Stimulated activated memory B cell treated with anti-CD40 and anti-IgM and Interleukin-4, amounts not matched to agents 10 μg/mL and 1 μg/mL and 100 μg/mL, for 72 hours (primary cell): ENCODE measurements around the gene PRDM10.
"Not testable (repeated sequence)": the region's sequence is repeated elsewhere in the genome, so short reads cannot be mapped to it uniquely, and the experiment has no call there.

Experiments used
- ATAC-seq: fragments of 150-1000 bp; cut with Tn5 transposase; 2 replicates; pipeline ENCODE4 v1.10.0; 2021
- H3K27ac Mint-ChIP-seq: one replicate; pipeline ENCODE4 v1.8.0; 2022; ENCODE audit warnings: mild to moderate bottlenecking, mixed read lengths
- H3K27me3 Mint-ChIP-seq: one replicate; pipeline ENCODE4 v1.8.0; 2022; ENCODE audit warnings: mixed read lengths
- H3K36me3 Mint-ChIP-seq: one replicate; pipeline ENCODE4 v1.8.0; 2022; ENCODE audit warnings: mixed read lengths
- H3K4me1 Mint-ChIP-seq: one replicate; pipeline ENCODE4 v1.8.0; 2022; ENCODE audit warnings: mixed read lengths
- H3K4me3 Mint-ChIP-seq: one replicate; pipeline ENCODE4 v1.8.0; 2022; ENCODE audit warnings: mild to moderate bottlenecking, moderate library complexity, mixed read lengths
- H3K9me3 Mint-ChIP-seq: one replicate; pipeline ENCODE4 v1.8.0; 2022; ENCODE audit warnings: mixed read lengths

The PRDM10 gene

GRCh38 chr11:129974237-129974636 is 28.4 kb downstream of the PRDM10 start:
- H3K36me3 Mint-ChIP-seq: peaks cover 56% of the 10 kb centered on the region
- H3K4me3 Mint-ChIP-seq: no peak overlapping the region
- peaks cover 23% of the 10 kb centered on the region for H3K27me3 Mint-ChIP-seq
- H3K27ac Mint-ChIP-seq: peak overlapping the region; percentile 2
- ATAC-seq: no peak
- no peaks in the 10 kb centered on the region for H3K9me3 Mint-ChIP-seq
- peaks cover 33% of the 10 kb centered on the region for H3K4me1 Mint-ChIP-seq

- Mint-ChIP-seq H3K27ac (peak overlapping the region; percentile 2), H3K36me3 (peaks cover 53% of the 10 kb centered on the region), H3K9me3 (no peaks in the 10 kb centered on the region), H3K4me1 (peaks cover 33% of the 10 kb centered on the region), H3K4me3 (no peak overlapping the region), H3K27me3 (peaks cover 23% of the 10 kb centered on the region)
- no peak for ATAC-seq
Observed at GRCh38 chr11:129973809-129974208, 28.8 kb downstream of the PRDM10 start.

GRCh38 chr11:129973068-129973467 is 29.6 kb downstream of the PRDM10 start:
- peaks cover 23% of the 10 kb centered on the region for H3K27me3 Mint-ChIP-seq
- ATAC-seq: peak; percentile 63
- no peaks in the 10 kb centered on the region for H3K9me3 Mint-ChIP-seq
- peaks cover 46% of the 10 kb centered on the region for H3K36me3 Mint-ChIP-seq
- peak overlapping the region; percentile 36 for H3K27ac Mint-ChIP-seq
- peaks cover 33% of the 10 kb centered on the region for H3K4me1 Mint-ChIP-seq
- no peak overlapping the region for H3K4me3 Mint-ChIP-seq

GRCh38 chr11:129972611-129973010 is 30.0 kb downstream of the PRDM10 start:
- Mint-ChIP-seq H3K4me1 (peaks cover 33% of the 10 kb centered on the region), H3K36me3 (peaks cover 42% of the 10 kb centered on the region), H3K4me3 (no peak overlapping the region), H3K9me3 (no peaks in the 10 kb centered on the region), H3K27ac (peak overlapping the region; percentile 36), H3K27me3 (peaks cover 20% of the 10 kb centered on the region)
- ATAC-seq: no peak

GRCh38 chr11:129971856-129972255 is 30.8 kb downstream of the PRDM10 start:
- not testable (repeated sequence) for H3K9me3 Mint-ChIP-seq, H3K4me3 Mint-ChIP-seq, H3K27ac Mint-ChIP-seq, ATAC-seq
- H3K4me1 Mint-ChIP-seq: peaks cover 29% of the 10 kb centered on the region
- peaks cover 34% of the 10 kb centered on the region for H3K36me3 Mint-ChIP-seq
- H3K27me3 Mint-ChIP-seq: peaks cover 12% of the 10 kb centered on the region

GRCh38 chr11:129969920-129970319 is 32.7 kb downstream of the PRDM10 start:
- Mint-ChIP-seq H3K4me3 (no peak overlapping the region), H3K27ac (no peak overlapping the region), H3K9me3 (no peaks in the 10 kb centered on the region), H3K4me1 (peaks cover 25% of the 10 kb centered on the region), H3K27me3 (peaks cover 11% of the 10 kb centered on the region), H3K36me3 (peaks cover 27% of the 10 kb centered on the region)
- ATAC-seq: no peak

- H3K36me3 Mint-ChIP-seq: peaks cover 23% of the 10 kb centered on the region
- H3K27ac Mint-ChIP-seq: no peak overlapping the region
- peaks cover 19% of the 10 kb centered on the region for H3K4me1 Mint-ChIP-seq
- no peak overlapping the region for H3K4me3 Mint-ChIP-seq
- no peaks in the 10 kb centered on the region for H3K9me3 Mint-ChIP-seq
- ATAC-seq: no peak
- H3K27me3 Mint-ChIP-seq: peaks cover 1% of the 10 kb centered on the region
Observed at GRCh38 chr11:129968591-129969419, 33.8 kb downstream of the PRDM10 start.

- Mint-ChIP-seq H3K4me3 (no peak overlapping the region), H3K9me3 (no peaks in the 10 kb centered on the region), H3K36me3 (peaks cover 32% of the 10 kb centered on the region), H3K27me3 (no peaks in the 10 kb centered on the region), H3K4me1 (peaks cover 23% of the 10 kb centered on the region), H3K27ac (no peak overlapping the region)
- no peak for ATAC-seq
Observed at GRCh38 chr11:129967996-129968395, 34.6 kb downstream of the PRDM10 start.

- ATAC-seq: no peak
- peaks cover 29% of the 10 kb centered on the region for H3K36me3 Mint-ChIP-seq
- H3K27me3 Mint-ChIP-seq: no peaks in the 10 kb centered on the region
- no peak overlapping the region for H3K27ac Mint-ChIP-seq
- H3K9me3 Mint-ChIP-seq: no peaks in the 10 kb centered on the region
- H3K4me1 Mint-ChIP-seq: peaks cover 27% of the 10 kb centered on the region
- no peak overlapping the region for H3K4me3 Mint-ChIP-seq
Observed at GRCh38 chr11:129965248-129965647, 37.4 kb downstream of the PRDM10 start.

GRCh38 chr11:129960216-129961214 is 42.1 kb downstream of the PRDM10 start:
- Mint-ChIP-seq H3K27ac (peak overlapping the region; percentile 85), H3K4me3 (peak overlapping the region; percentile 51), H3K9me3 (no peaks in the 10 kb centered on the region), H3K4me1 (peaks cover 28% of the 10 kb centered on the region), H3K27me3 (no peaks in the 10 kb centered on the region), H3K36me3 (peaks cover 48% of the 10 kb centered on the region)
- peak; percentile 92 for ATAC-seq

- Mint-ChIP-seq H3K4me1 (peaks cover 28% of the 10 kb centered on the region), H3K4me3 (peak overlapping the region; percentile 29), H3K27ac (peak overlapping the region; percentile 85), H3K9me3 (no peaks in the 10 kb centered on the region), H3K27me3 (no peaks in the 10 kb centered on the region), H3K36me3 (peaks cover 55% of the 10 kb centered on the region)
- no peak for ATAC-seq
Observed at GRCh38 chr11:129959687-129960086, 42.9 kb downstream of the PRDM10 start.

GRCh38 chr11:129955282-129955681 is 47.4 kb downstream of the PRDM10 start:
- Mint-ChIP-seq H3K4me1 (peaks cover 6% of the 10 kb centered on the region), H3K4me3 (no peak overlapping the region), H3K9me3 (no peaks in the 10 kb centered on the region), H3K36me3 (peaks cover 42% of the 10 kb centered on the region), H3K27me3 (no peaks in the 10 kb centered on the region), H3K27ac (no peak overlapping the region)
- ATAC-seq: no peak

- not testable (repeated sequence) for H3K4me3 Mint-ChIP-seq, H3K9me3 Mint-ChIP-seq, ATAC-seq, H3K27me3 Mint-ChIP-seq, H3K4me1 Mint-ChIP-seq, H3K27ac Mint-ChIP-seq
- peaks cover 38% of the 10 kb centered on the region for H3K36me3 Mint-ChIP-seq
Observed at GRCh38 chr11:129954703-129955102, 47.9 kb downstream of the PRDM10 start.

GRCh38 chr11:129951866-129952262 is 50.8 kb downstream of the PRDM10 start:
- no peaks in the 10 kb centered on the region for H3K27me3 Mint-ChIP-seq
- no peaks in the 10 kb centered on the region for H3K9me3 Mint-ChIP-seq
- H3K27ac Mint-ChIP-seq: no peak overlapping the region
- peaks cover 10% of the 10 kb centered on the region for H3K4me1 Mint-ChIP-seq
- no peak for ATAC-seq
- H3K36me3 Mint-ChIP-seq: peaks cover 49% of the 10 kb centered on the region
- H3K4me3 Mint-ChIP-seq: no peak overlapping the region

- Mint-ChIP-seq H3K4me3 (no peak overlapping the region), H3K36me3 (peaks cover 54% of the 10 kb centered on the region), H3K4me1 (peaks cover 10% of the 10 kb centered on the region), H3K27me3 (no peaks in the 10 kb centered on the region), H3K9me3 (no peaks in the 10 kb centered on the region), H3K27ac (no peak overlapping the region)
- no peak for ATAC-seq
Observed at GRCh38 chr11:129951201-129951865, 51.3 kb downstream of the PRDM10 start.
